ENCODE data around the gene WNT4. TPM values are rescaled to one million over a fixed set of nuclear protein-coding genes. Genes with fewer than 3 reads are reported as not detected.

The WNT4 gene
- total and polyA plus RNA-seq, 2 of the 8 experiments (the other 6 are each of a cell fraction or from before 2014, with no cell fraction given), result 1.3 to 6.6 TPM

DNA sequence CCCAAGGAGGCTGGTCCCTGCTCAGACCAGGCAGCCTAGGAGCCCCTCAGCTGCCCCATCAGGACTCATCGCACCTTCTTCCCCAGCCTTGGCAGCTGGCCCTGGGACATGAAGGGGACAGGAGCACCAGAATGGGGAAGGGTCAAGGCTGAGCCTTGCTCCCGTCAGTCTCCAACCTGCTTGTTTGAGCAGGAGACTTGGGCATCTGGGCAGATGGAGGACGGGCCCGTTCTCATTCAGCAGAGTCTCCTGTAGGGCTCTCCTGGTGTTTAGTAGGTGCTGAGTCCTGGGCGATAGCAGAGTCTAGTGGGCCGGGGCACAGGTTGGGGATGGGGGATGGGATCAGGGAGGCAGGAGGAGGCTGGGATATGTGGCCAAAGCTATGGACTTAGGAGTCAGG, 47.4 kb upstream of the WNT4 start:
- WGBS, 2 experiments (ENCODE audit: extremely low coverage in 1 of 2, insufficient coverage in 1 of 2, insufficient read length in 1 of 2, insufficient replicate concordance in 2 of 2, low coverage in 1 of 2, low lambda C conversion rate in 2 of 2, missing lambda C conversion rate in 1 of 2), result 91% methylated on average over 5 of the region's 6 CpGs; no CpG with 5 or more reads in 1 of the 2 experiments
- CTCF ChIA-PET (ENCODE audit: partially characterized antibody), result interaction anchor here (2.0 kb wide), 1 partner anchor 13 kb away, joined by 5 read pairs; no protein-coding TSS in a partner anchor

More for the DNA sequence above, 47.4 kb upstream of the WNT4 start:
- Histone ChIP-seq H2BK5ac (ENCODE audit: low read depth, low read length) (no peak overlapping the region), H2BK120ac (replicated peaks; ENCODE audit: low read depth, low read length) (no peak overlapping the region), H3K4ac (replicated peaks; ENCODE audit: insufficient read length, low read depth, low read length) (no peak overlapping the region), H3K27ac (ENCODE audit: low read depth, low read length) (no peak overlapping the region), H4K8ac (ENCODE audit: extremely low read depth, insufficient read depth, low read length) (no peak overlapping the region), H2BK12ac (ENCODE audit: low read depth, low read length) (no peak overlapping the region), H3K9me3 (ENCODE audit: insufficient read depth in 2 of 2, low read depth in 1 of 2, low read length in 1 of 2) (no peaks in the 10 kb centered on the region), H3K23ac (ENCODE audit: insufficient read length) (no peak overlapping the region), H3K4me3 (ENCODE audit: extremely low read depth in 1 of 4, insufficient read depth in 2 of 4, low read depth in 3 of 4, low read length in 4 of 4) (no peak overlapping the region), H3K56ac (replicated peaks; ENCODE audit: insufficient read length, low read depth, low read length) (no peak overlapping the region), H4K91ac (replicated peaks; ENCODE audit: insufficient read length, low read length) (no peak overlapping the region), H4K5ac (ENCODE audit: insufficient read length, low read depth, low read length) (no peak overlapping the region), H3K4me1 (replicated peaks in 1 of 4; ENCODE audit: control insufficient read depth in 3 of 4, insufficient read depth in 4 of 4, low read length in 3 of 4) (no peaks in the 10 kb centered on the region; a peak in 1 of 7 replicates), H2BK20ac (ENCODE audit: low read length) (no peak overlapping the region), H3K23me2 (ENCODE audit: low read depth, low read length) (no peaks in the 10 kb centered on the region; the same call in 1 of the 2 replicates), H3K4me2 (ENCODE audit: insufficient read depth in 1 of 2, low read depth in 2 of 2, low read length in 2 of 2) (no peak overlapping the region), H3K79me1 (ENCODE audit: low read depth, low read length) (no peaks in the 10 kb centered on the region), H3K36me3 (ENCODE audit: control insufficient read depth in 2 of 4, insufficient read depth in 4 of 4, low read length in 3 of 4) (no peaks in the 10 kb centered on the region), H4K20me1 (replicated peaks in 1 of 2; ENCODE audit: control insufficient read depth in 1 of 2, insufficient read depth in 2 of 2, low read length in 2 of 2) (no peaks in the 10 kb centered on the region), H3K14ac (ENCODE audit: insufficient read length) (no peak overlapping the region), H2BK15ac (ENCODE audit: low read length) (no peak overlapping the region), H2AK5ac (ENCODE audit: low read depth, low read length) (no peak overlapping the region), H3K27me3 (replicated peaks in 1 of 4; ENCODE audit: control insufficient read depth in 3 of 4, extremely low read depth in 1 of 4, insufficient read depth in 3 of 4, low read length in 3 of 4) (no peaks in the 10 kb centered on the region), H3K9ac (replicated peaks in 1 of 4; ENCODE audit: extremely low read depth in 1 of 4, low read depth in 3 of 4, low read length in 3 of 4) (no peak overlapping the region), H3K79me2 (ENCODE audit: control insufficient read depth in 1 of 2, insufficient read depth in 2 of 2, low read length in 2 of 2) (no peaks in the 10 kb centered on the region), H2AFZ (ENCODE audit: low read length) (no peak overlapping the region), H3K18ac (ENCODE audit: extremely low read depth, low read length) (no peak overlapping the region)
- TF ChIP-seq RFX5 (IDR thresholded peaks at IDR 0.05; ENCODE audit: borderline replicate concordance, low read depth, low read length), result no peak
- no peak for TF ChIP-seq FOSL1 (IDR thresholded peaks at IDR 0.05; ENCODE audit: insufficient read depth, low read depth, low read length)
- no peak for TF ChIP-seq SP2 (IDR thresholded peaks at IDR 0.05; ENCODE audit: low read length)
- TF ChIP-seq CEBPB (IDR thresholded peaks at IDR 0.05; ENCODE audit: low read depth, low read length), result no peak
- no peak for TF ChIP-seq EGR1 (IDR thresholded peaks at IDR 0.05; ENCODE audit: borderline replicate concordance, low read depth, low read length)
- TF ChIP-seq SIN3A (conservative IDR thresholded peaks at IDR 0.05 in 1 of 2, IDR thresholded peaks at IDR 0.05 in 1 of 2; ENCODE audit: low read depth in 1 of 2, low read length in 2 of 2), result no peak
- TF ChIP-seq TBP (IDR thresholded peaks at IDR 0.05; ENCODE audit: low read depth, low read length), result no peak
- TF ChIP-seq SAP30 (IDR thresholded peaks at IDR 0.05; ENCODE audit: insufficient read depth, insufficient replicate concordance, low read length), result no peak
- no peak for TF ChIP-seq POLR2AphosphoS5 (IDR thresholded peaks at IDR 0.05; ENCODE audit: low read depth, low read length)
- TF ChIP-seq MAFK (IDR thresholded peaks at IDR 0.05; ENCODE audit: low read depth, low read length), result no peak
- no peak for TF ChIP-seq SRF (IDR thresholded peaks at IDR 0.05; ENCODE audit: low read depth, low read length)
- no peak for TF ChIP-seq YY1 (IDR thresholded peaks at IDR 0.05; ENCODE audit: low read depth, low read length)
- TF ChIP-seq SP4 (IDR thresholded peaks at IDR 0.05; ENCODE audit: low read length), result no peak
- POLR2A ChIA-PET (ENCODE audit: partially characterized antibody), result no interaction called here
- no peak for FAIRE-seq
- no peak for DNase-seq (ENCODE audit: low read depth in 1 of 2, low spot score in 2 of 2)
